ENCODE measurements around the gene STEAP3.

DNA sequence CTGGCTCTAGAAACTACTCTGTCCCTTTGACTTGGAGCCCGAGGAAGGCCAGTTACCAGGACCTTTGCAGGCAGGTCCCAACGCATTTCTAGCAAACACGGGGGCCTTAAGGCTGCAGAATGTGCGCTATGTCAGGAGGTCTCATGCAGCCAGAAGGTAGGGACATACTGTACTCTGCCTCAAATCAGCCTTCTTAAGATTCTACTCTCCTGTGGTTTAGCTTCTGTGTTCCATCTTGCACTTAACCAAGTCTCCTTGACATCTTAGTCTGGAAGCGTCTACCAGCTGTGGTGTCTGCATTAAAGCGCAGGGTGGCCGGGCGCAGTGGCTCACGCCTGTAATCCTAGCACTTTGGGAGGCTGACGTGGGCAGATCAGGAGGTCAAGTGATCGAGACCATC, 65.5 kb downstream of the STEAP3 start:
- TF ChIP-seq, protein P1, sequence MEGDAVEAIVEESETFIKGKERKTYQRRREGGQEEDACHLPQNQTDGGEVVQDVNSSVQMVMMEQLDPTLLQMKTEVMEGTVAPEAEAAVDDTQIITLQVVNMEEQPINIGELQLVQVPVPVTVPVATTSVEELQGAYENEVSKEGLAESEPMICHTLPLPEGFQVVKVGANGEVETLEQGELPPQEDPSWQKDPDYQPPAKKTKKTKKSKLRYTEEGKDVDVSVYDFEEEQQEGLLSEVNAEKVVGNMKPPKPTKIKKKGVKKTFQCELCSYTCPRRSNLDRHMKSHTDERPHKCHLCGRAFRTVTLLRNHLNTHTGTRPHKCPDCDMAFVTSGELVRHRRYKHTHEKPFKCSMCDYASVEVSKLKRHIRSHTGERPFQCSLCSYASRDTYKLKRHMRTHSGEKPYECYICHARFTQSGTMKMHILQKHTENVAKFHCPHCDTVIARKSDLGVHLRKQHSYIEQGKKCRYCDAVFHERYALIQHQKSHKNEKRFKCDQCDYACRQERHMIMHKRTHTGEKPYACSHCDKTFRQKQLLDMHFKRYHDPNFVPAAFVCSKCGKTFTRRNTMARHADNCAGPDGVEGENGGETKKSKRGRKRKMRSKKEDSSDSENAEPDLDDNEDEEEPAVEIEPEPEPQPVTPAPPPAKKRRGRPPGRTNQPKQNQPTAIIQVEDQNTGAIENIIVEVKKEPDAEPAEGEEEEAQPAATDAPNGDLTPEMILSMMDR (conservative IDR thresholded peaks at IDR 0.05; ENCODE audit: low read length), result no peak
- no peak for TF ChIP-seq EZH2phosphoT487 (IDR thresholded peaks at IDR 0.05; ENCODE audit: borderline replicate concordance)

Measured in Loucy (cell line).